ENCODE results near the gene UCMA. TPM values are rescaled to one million over a fixed set of nuclear protein-coding genes. Genes with fewer than 3 reads are reported as not detected.

UCMA gene
- total RNA-seq, 1 experiment from 2014 or later, result not detected

GRCh38 chr10:13263591-13263990 is 29.4 kb upstream of the UCMA start (continued):
- TF ChIP-seq REST (IDR thresholded peaks at IDR 0.05; ENCODE audit: low read depth) (no peak), TCF7L2 (IDR thresholded peaks at IDR 0.05; ENCODE audit: borderline replicate concordance, extremely low read depth, insufficient read depth, insufficient read length) (no peak)

- no peak overlapping the region for H3K27ac ChIP-seq (ENCODE audit: low read depth, low read length)
- no peaks in the 10 kb centered on the region for H3K9me2 ChIP-seq (ENCODE audit: insufficient read depth)
- no peak for DNase-seq (ENCODE audit: low read depth, low spot score)
- ChIA-PET CTCF (no interaction called here), RAD21 (ENCODE audit: low non-redundant PET in 1 of 2, low total read pairs in 2 of 2, uncharacterized antibody in 2 of 2, unreplicated experiment in 2 of 2) (no interaction called here), POLR2A (no interaction called here)
- H4K20me1 ChIP-seq (ENCODE audit: insufficient read depth), result no peaks in the 10 kb centered on the region
- H3K36me3 ChIP-seq (ENCODE audit: control insufficient read depth in 1 of 2, insufficient read depth in 2 of 2, low read length in 2 of 2), result no peaks in the 10 kb centered on the region
- no peak overlapping the region for H3K4me2 ChIP-seq (ENCODE audit: low read length)
- no peak overlapping the region for H3K4me3 ChIP-seq (replicated peaks in 1 of 2; ENCODE audit: low read depth in 1 of 2, low read length in 2 of 2)
- H3K9me3 ChIP-seq (ENCODE audit: control insufficient read depth in 1 of 2, insufficient read depth in 1 of 2, low read depth in 1 of 2, low read length in 2 of 2), result no peaks in the 10 kb centered on the region
- no TSS peak for BruUV-seq (replicated peaks)
- H3K79me2 ChIP-seq (ENCODE audit: insufficient read depth, low read length), result no peaks in the 10 kb centered on the region
- intact Hi-C loops (cut with micrococcal nuclease), result no loop called here
- H3K9ac ChIP-seq (ENCODE audit: low read length), result no peak overlapping the region
- no peak for TF ChIP-seq ZFX (IDR thresholded peaks at IDR 0.05)
- no peak for TF ChIP-seq ZNF274 (IDR thresholded peaks at IDR 0.05; ENCODE audit: low read depth, low read length)
- TF ChIP-seq SP1 (IDR thresholded peaks at IDR 0.05; ENCODE audit: low read depth), result no peak
- no peak for TF ChIP-seq CEBPB (IDR thresholded peaks at IDR 0.05; ENCODE audit: low read depth)
- TF ChIP-seq SRF (IDR thresholded peaks at IDR 0.05; ENCODE audit: low read depth), result no peak
- no peak for TF ChIP-seq POLR2A (IDR thresholded peaks at IDR 0.05; ENCODE audit: borderline replicate concordance, extremely low read depth, insufficient read depth, insufficient read length)
- TF ChIP-seq CBX3 (IDR thresholded peaks at IDR 0.05; ENCODE audit: low read depth), result no peak
- no peak for TF ChIP-seq MAX (IDR thresholded peaks at IDR 0.05)
- TF ChIP-seq CTCF (IDR thresholded peaks at IDR 0.05 in 2 of 3, conservative IDR thresholded peaks at IDR 0.05 in 1 of 3; ENCODE audit: borderline replicate concordance in 1 of 3, insufficient read depth in 1 of 3, low read depth in 2 of 3, low read length in 2 of 3), result no peak
- TF ChIP-seq EZH2phosphoT487 (IDR thresholded peaks at IDR 0.05; ENCODE audit: borderline replicate concordance), result no peak
- TF ChIP-seq SIN3A (IDR thresholded peaks at IDR 0.05; ENCODE audit: low read depth), result no peak
- no peak for TF ChIP-seq ELF1 (IDR thresholded peaks at IDR 0.05; ENCODE audit: borderline replicate concordance, low read depth)
- no peak for ATAC-seq
- H3K4me1 ChIP-seq (ENCODE audit: control insufficient read depth in 1 of 2, insufficient read depth in 2 of 2, low read length in 2 of 2), result no peaks in the 10 kb centered on the region
- H3K27me3 ChIP-seq (ENCODE audit: insufficient read depth, low read length), result no peaks in the 10 kb centered on the region
- H2AFZ ChIP-seq (ENCODE audit: low read depth, low read length, poor library complexity, severe bottlenecking), result no peak overlapping the region
These were observed 28.3 kb upstream of the UCMA start for GRCh38 chr10:13262433-13262832.

Measured in HCT116 (cell line).